Stimulated activated CD8-positive, alpha-beta memory T cell treated with anti-CD3 and anti-CD28 coated beads, Interleukin-7, amount 100 ng/mL, for 24 hours (primary cell): ENCODE results near the gene KCNIP3.
"Not testable (repeated sequence)": the region's sequence is repeated elsewhere in the genome, so short reads cannot be mapped to it uniquely, and the experiment has no call there.

ENCODE experiments used
- DNase-seq: peaks from one replicate; pipeline ENCODE4 v3.0.0-alpha.2; 2020; ENCODE audit warnings: low read depth

The KCNIP3 gene

DNA sequence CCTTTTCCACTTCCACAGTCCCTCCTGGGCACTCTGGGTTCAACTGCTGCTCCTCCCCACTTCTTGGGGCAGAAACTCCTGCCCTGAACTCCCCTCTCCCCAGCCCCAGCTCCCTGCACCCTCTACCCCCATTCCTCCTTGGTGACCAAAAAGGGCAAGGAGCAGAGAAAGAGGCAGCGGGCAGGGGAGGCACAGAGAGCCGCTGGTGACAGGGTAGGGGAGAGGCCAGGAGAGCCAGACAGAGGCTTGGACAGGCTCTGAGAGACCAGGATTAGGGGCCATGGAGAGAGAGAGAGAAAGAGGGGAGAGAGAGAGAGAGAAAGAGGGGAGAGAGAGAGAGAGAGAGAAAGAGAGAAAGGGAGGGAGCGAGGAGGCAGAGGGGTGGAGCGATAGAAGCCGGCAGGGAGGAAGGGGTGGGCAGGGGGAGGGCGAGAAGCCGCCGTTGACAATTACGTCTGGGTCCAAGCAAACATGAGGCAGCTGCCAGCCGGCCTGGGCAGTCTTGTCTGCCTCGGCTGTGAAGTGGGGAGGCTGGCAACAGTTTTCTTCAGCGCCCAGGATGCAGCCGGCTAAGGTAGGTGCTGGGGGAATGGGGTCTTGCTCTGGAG, at the start of gene KCNIP3:
Gene KCNIP3, plus strand, starts transcription at position 468 of the 608 bp plus-strand sequence. Its CDS starts 92 bp downstream, at position 560.
- no peak for DNase-seq

GRCh38 chr2:95258271-95258670, 38.9 kb upstream of the KCNIP3 start:
- no peak for DNase-seq

GRCh38 chr2:95260028-95261023, 36.8 kb upstream of the KCNIP3 start:
- no peak for DNase-seq

GRCh38 chr2:95261602-95262001, 35.5 kb upstream of the KCNIP3 start:
- no peak for DNase-seq

GRCh38 chr2:95262896-95263542, 34.1 kb upstream of the KCNIP3 start:
- DNase-seq, result no peak

GRCh38 chr2:95264624-95265023, 32.5 kb upstream of the KCNIP3 start:
- no peak for DNase-seq

- no peak for DNase-seq
These were observed 32.0 kb upstream of the KCNIP3 start for GRCh38 chr2:95265182-95265581.

DNA sequence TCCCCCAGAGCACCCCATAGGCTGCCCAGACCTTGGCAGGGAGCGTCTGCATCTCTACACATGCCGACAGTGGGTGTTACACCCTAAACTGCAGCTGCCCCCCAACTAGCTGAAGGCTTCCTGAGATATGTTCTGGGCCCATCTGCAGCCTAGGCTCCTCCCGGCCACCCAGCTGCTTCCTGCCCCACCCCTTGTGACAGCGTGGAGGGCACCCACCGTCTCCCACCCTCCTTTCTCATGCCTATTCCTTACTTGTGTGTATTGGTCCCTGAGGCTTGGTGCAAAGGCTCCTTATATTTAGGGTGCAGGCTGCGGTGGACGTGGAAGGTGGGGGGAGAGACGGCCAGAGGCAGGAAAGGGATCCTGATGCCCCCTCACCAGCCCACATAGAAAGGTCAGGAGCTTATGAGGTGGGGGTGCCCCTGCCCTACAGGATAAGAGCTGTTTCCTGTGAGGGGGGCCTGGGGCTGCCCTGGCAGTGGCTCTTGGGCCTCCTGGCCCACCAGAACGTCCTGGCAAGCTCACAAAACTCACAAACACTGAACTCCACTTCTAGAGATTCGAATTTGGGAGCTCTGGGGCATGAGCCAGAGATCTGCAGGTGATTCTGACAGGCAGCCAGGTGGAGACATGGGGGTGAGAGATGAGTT, 30.2 kb upstream of the KCNIP3 start:
- no peak for DNase-seq

DNA sequence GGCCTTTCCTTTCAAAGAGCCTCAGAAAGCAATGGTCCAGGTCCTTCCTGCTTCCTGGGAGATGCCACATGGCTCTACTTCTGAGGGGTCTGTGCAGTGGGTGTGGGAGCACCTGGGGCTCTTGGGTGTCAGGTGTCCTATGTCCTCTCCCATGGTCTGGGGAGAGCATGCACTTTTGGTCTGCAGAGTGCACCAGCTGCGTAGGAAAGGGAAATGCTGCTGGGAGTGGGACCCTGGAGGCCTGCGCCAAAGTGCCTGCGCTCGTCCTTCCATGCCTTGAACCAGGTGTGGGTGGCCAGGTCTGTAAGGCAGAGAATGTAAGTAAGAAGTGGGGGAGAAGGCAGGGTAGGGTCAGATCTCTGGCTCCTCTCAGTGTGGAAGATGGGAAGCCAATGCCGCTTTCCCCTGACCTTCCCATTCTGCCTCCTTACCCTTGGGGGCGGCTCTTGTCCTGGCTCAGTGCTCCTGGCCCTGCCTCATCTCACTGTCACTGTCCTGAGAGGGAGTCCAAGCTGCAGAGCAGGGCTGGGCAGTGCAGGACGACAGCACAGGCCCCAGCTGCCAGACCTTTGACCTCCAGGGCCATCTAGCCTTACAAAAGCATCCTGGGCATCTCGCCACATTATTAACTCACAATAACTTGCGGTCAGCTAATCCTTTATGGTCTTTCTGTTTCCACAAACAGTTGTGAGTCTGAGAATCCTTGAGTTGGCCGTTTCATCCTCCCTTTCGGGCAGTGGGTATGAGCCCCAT, 29.5 kb upstream of the KCNIP3 start:
- no peak for DNase-seq

DNA sequence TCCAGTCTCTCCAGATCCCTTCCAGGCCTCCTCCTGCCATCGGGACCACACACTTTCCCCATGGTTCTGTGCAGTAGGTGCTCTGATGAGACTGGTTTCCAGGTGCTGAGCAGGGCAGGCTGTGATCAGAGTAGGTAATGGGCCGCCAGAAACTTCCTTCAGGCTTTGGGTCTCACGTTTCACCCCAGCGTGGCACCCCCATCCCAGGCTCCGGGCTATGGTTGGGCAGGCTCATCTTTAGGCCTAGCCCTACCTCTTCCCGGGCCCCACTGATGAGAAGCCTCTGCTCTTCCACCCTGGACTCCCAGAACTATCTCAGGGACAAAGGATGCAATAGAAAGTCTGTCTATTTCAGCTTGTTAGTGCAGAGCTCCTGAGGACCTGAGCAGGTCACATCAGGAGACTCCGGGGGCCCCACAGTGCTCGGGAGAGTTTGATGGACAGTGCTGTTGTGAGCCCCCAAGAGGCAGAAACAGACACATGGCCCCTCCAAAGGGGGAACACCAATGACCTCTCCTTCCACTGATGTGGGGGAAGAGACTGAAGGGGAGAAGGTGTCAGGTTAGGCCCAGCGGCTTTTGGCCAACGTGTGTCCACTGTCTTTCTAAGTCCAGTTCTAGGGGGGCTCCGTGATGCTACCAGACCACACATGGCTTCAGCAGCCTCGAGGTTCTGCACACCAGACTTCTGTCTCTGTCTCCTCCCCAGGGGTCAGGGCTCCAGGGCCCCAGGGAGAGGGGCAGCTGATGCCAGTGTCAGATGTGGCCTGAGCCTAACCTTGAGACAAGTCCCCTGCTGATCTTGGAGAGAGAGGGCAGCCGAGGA, 28.7 kb upstream of the KCNIP3 start:
- DNase-seq, result no peak

DNA sequence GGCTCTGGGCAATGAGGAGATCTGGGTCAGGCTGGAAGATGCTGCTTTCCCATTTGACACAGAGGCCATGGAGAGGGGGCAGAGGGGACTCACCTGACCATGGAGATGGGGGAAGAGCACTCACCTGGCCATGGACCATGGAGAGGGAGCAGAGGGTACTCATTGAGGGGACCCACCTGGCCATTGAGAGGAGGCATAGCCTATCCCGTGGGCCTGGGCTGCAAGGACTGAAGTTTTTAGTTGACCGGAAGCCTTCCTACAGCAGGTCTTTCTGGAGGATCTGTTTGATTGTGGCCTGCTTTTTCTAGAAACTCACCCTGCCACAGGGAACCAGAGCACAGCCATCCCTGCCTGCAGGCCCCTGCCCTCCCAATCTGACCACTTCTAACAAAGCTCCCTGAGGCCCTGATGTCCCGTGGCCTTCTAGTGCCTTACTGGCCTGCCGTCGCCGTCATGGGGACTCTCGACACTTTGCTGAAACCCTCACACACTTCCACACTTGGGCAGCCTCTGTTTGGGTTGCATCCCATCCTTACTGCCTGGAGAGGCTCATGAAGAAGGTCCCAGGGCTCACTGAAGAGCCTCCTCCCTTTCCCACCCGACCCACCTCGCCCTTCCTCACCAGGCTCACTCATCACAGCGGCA, 28.0 kb upstream of the KCNIP3 start:
- DNase-seq, result no peak

GRCh38 chr2:95269745-95270144, 27.4 kb upstream of the KCNIP3 start:
- DNase-seq, result not testable (repeated sequence)

DNA sequence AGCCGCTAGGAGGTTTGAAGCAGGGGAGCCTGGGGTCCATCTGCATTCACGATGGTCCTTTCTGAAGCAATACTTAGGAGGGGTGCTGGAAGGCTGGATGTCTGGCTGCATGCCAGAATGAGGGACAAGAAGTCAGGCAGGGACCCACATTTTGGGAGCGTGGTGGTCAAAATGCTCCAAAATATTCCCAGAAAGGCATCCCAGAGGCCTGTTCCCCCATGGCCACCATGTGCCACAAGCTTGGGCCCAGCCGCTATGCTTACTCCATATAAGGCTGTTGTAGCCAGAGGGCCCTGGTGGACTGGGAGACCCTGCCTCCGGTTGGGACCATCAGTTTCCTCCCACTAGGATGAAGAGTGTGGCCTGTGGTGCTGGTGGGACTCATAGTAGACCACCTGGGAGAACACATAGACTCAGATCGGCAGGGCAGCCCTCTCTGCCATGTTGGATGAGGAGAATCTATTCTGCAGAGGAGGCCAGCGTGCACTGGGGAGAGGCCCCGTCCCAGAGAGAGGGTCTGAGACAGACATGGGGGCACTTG, 26.5 kb upstream of the KCNIP3 start:
- DNase-seq, result no peak

DNA sequence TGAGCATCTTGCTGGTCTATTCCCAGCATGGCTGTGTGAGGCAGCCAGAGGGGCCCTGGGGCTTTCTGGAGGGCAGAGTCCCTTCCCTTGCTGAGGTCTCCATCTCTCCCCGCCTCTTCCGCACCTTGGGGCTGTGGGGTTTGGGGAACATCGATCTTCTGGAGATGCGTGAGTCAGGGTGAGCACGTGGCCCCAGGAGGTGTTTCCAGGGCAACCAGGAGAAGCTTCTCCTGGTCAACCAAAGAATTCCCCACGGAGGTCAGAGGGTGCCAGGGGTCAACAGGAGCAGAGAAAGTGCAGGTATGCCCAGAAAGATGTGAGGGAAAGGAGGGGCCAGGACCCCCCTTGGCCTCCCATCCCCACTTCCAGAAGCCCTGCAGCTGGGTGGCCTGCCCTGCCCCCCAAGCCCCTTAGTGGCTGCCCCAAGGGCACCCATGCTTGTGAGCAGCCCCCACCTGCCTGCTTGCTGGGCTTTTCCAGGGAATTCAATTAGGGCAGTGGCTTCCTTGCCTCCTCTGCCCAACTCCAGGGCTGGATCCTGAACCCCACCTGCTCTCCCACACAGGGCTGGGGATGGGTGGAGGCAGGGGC, 25.7 kb upstream of the KCNIP3 start:
- no peak for DNase-seq

DNA sequence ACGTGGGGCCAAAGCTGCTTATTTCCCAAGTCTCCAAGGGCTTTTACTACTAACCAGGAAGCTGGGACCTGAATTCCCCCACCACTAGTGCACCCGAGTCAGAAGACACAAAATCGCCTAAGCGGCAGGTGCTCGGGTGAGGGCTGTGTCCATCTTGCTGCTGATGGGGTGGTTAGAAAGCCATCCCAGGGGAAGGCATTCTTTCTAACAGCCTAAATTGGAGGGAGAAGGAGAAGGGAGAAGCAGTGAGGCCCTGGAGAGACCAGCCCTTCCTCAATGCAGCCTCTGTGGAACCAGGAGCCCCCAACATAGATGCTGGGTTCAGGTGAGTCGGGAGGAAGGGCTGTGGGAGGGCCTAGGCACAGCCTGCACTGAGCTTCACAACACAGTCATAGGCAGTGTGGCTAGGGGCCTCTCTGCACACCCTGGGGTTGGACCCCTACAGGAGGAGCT, 24.8 kb upstream of the KCNIP3 start:
- no peak for DNase-seq

- no peak for DNase-seq
These were observed 24.4 kb upstream of the KCNIP3 start for GRCh38 chr2:95272781-95273180.

GRCh38 chr2:95273566-95274290, 23.4 kb upstream of the KCNIP3 start:
- DNase-seq, result no peak

DNA sequence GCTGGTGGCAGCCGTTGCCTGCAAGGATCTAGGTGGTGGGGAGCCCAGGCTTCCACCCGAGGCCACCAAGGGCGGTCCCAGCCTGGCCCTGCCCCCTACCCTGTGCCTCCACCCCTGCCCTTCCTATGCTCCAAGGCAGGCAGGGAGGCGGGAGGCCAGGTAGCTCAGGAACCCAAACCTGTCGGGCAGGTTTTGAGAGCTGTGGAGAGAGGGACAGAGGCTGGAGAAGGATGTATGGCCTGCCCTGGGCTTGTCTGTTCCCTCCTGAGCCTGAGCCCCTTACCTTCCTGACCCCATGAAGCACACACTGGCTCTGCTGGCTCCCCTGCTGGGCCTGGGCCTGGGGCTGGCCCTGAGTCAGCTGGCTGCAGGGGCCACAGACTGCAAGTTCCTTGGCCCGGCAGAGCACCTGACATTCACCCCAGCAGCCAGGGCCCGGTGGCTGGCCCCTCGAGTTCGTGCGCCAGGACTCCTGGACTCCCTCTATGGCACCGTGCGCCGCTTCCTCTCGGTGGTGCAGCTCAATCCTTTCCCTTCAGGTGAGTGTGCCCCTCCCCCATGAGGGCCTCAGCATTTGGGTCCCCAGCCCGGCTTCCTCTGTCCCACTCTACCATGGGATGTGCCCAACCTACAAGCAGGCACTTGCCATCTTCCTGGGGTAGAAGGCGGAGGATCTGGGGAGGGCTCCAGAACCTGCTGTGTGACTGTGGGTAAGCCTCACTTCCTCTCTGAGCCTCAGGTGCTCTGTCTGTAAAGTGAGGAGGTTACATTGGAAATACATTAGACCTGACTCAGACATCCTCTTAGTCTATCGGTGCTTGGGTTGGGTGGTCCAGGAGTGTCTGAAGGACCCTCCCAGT, 22.6 kb upstream of the KCNIP3 start, which contains the start of gene PROM2:
Gene PROM2, plus strand, starts transcription at position 159 of the 860 bp plus-strand sequence. Its CDS starts 137 bp downstream, at position 296.
- no peak for DNase-seq
